Measurements from ENCODE around the gene LCN15. TPM values are rescaled to one million over a fixed set of nuclear protein-coding genes. Genes with fewer than 3 reads are reported as not detected.
A peak's percentile ranks its signal among the peaks of the same experiment; 100 is the strongest.
"Not testable (repeated sequence)": the region's sequence is repeated elsewhere in the genome, so short reads cannot be mapped to it uniquely, and the experiment has no call there.

The LCN15 gene
- total and polyA plus RNA-seq, 9 donors, result not detected

GRCh38 chr9:136791516-136792276 lies 27.4 kb upstream of the LCN15 start:
- Histone ChIP-seq H3K4me3 (peak overlapping the region; percentile 77), H3K27ac (peak overlapping the region; percentile 78 to 82), H3K9me3 (no peaks in the 10 kb centered on the region), H3K4me1 (ENCODE audit: insufficient read depth) (peaks cover 12% of the 10 kb centered on the region), H3K27me3 (no peaks in the 10 kb centered on the region), H3K36me3 (no peaks in the 10 kb centered on the region)
- TF ChIP-seq CTCF (IDR thresholded peaks at IDR 0.05), result peak; percentile 34 to 84 (median 75)
- no peak for TF ChIP-seq POLR2A (IDR thresholded peaks at IDR 0.05)
- no peak for TF ChIP-seq EP300 (IDR thresholded peaks at IDR 0.05)
- intact Hi-C loops (cut with DNase I), result loop anchor here in 1 of 4 donors (10.0 kb wide), 1 partner anchor 53 kb away; the partner anchor contains the start of genes AJM1 and PHPT1
- WGBS, 3 donors, result 2 to 4% (median 2%) methylated on average over 25 to 29 of the region's 29 CpGs
- peak; percentile 63 to 81 (median 79) for DNase-seq

GRCh38 chr9:136790640-136791515 lies 26.6 kb upstream of the LCN15 start, which contains the start of gene TMEM141:
Gene TMEM141, plus strand, starts transcription at chr9:136791344. Its CDS starts 27 bp downstream, at chr9:136791371.
- no peaks in the 10 kb centered on the region for H3K27me3 ChIP-seq
- no peak for TF ChIP-seq CTCF (IDR thresholded peaks at IDR 0.05)
- TF ChIP-seq POLR2A (IDR thresholded peaks at IDR 0.05), result peak; percentile 36
- H3K27ac ChIP-seq, result peak within 1 kb of the TSS; percentile 78 to 82
- 1% methylated on average over 62 to 70 of the region's 70 CpGs for WGBS, 3 donors
- H3K36me3 ChIP-seq, result no peaks in the 10 kb centered on the region
- intact Hi-C loops (cut with DNase I), result loop anchor here in 1 of 4 donors (10.0 kb wide), 1 partner anchor 54 kb away; the partner anchor contains the start of genes AJM1 and PHPT1
- DNase-seq, result peak; percentile 100
- peak within 1 kb of the TSS; percentile 77 for H3K4me3 ChIP-seq
- no peaks in the 10 kb centered on the region for H3K9me3 ChIP-seq
- H3K4me1 ChIP-seq (ENCODE audit: insufficient read depth), result peaks cover 8% of the 10 kb centered on the region

DNA sequence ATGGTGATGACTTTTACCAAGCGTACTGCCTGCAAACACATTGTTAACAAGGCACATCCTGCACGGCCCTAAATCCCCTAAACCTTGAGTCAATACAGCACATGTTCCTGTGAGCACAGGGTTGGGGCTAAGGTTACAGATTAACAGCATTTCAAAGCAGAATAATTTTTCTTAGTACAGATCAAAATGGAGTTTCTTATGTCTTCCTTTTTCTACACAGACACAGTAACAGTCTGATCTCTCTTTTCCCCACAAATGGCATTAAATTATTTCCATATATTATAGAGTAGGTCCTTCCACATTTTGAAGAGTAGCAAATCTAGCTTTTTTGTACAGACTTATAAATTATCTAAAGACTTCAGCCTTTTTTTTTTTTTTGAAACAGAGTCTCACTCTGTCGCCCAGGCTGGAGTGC lies 25.2 kb upstream of the LCN15 start:
- Histone ChIP-seq H3K36me3 (no peaks in the 10 kb centered on the region), H3K27ac (no peak overlapping the region), H3K27me3 (no peaks in the 10 kb centered on the region), H3K9me3 (no peaks in the 10 kb centered on the region), H3K4me3 (no peak overlapping the region), H3K4me1 (ENCODE audit: insufficient read depth) (peaks cover 7% of the 10 kb centered on the region)
- TF ChIP-seq CTCF (IDR thresholded peaks at IDR 0.05), result no peak
- no peak for TF ChIP-seq POLR2A (IDR thresholded peaks at IDR 0.05)
- TF ChIP-seq EP300 (IDR thresholded peaks at IDR 0.05), result no peak
- 57 to 66% (median 60%) methylated on average over 3 of the region's 3 CpGs for WGBS, 3 donors
- intact Hi-C loops (cut with DNase I), result loop anchor here in 3 of 4 donors (2.0 to 10.0 kb wide), 4 partner anchors 243 to 435 kb away; partner anchors contain the start of genes CYSRT1 (in 1 of the 3), FUT7 (in 1 of the 3), RNF208 (in 1 of the 3) and RNF224 (in 1 of the 3)
- DNase-seq, result no peak

DNA sequence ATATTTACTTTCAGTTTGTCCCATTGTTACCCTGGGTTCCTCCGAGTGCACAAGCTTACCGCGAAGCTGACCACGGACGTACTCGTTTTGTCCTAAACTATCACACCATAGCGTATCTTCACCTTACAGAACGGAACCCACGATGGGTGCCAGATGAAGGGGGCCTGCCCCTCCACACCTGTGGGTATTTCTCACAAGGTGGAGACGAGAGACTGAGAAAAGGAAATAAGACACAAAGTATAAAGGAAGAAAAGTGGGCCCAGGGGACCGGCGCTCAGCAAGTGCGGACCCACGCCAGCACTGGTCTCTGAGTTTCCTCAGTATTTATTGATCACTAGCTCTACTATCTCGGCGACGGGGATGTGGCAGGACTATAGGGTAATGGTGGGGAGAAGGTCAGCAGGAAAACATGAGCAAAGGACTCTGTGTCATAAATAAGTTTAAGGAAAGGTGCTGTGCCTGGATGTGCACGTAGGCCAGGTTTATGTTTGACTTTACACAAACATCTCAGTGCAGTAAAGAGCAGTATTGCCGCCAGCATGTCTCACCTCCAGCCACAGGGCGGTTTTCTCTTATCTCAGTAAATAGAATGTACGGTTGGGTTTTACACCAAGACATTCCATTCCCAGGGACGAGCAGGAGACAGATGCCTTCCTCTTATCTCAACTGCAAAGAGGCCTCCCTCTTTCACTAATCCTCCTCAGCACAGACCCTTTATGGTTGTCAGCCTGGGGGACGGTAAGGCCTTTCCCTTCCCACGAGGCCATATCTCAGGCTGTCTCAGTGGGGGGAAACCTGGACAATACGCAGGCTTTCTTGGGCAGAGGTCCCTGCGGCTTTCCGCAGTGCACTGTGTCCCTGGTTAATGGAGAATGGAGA lies 24.6 kb upstream of the LCN15 start:
- intact Hi-C loops (cut with DNase I), result loop anchor here in 3 of 4 donors (2.0 to 10.0 kb wide), 4 partner anchors 243 to 436 kb away; partner anchors contain the start of genes CYSRT1 (in 1 of the 3), FUT7 (in 1 of the 3), RNF208 (in 1 of the 3) and RNF224 (in 1 of the 3)
- H3K9me3 ChIP-seq; H3K27ac ChIP-seq; H3K4me3 ChIP-seq; H3K36me3 ChIP-seq; H3K4me1 ChIP-seq (ENCODE audit: insufficient read depth); H3K27me3 ChIP-seq: not testable (repeated sequence)
- WGBS, 3 donors, result 50 to 51% (median 51%) methylated on average over 27 of the region's 27 CpGs
- peak in 1 of 5 donors; percentile 46 for DNase-seq

All from ovary (tissue), 9 donors.